HL-60 (cell line): ENCODE data around the gene ABHD17A.

Source experiments
- DNase-seq, 2 experiments: peaks; one replicate each; pipeline ENCODE4 v3.0.0-alpha.2; 2010 to 2020; ENCODE audit warnings: low read depth in 1 of 2, low spot score in 1 of 2
- H3K27ac ChIP-seq: fragments of 250-450 bp; sonication (Bioruptor Pico); replicated peaks from 2 replicates; pipeline ENCODE4 v1.5.1; 2020; ENCODE audit warnings: mild to moderate bottlenecking, moderate library complexity
- H3K27me3 ChIP-seq: fragments of 250-450 bp; sonication (Bioruptor Pico); 2 replicates; pipeline ENCODE4 v1.5.1; 2021; ENCODE audit warnings: mild to moderate bottlenecking, moderate library complexity; ENCODE audit not compliant: insufficient read depth, poor library complexity, severe bottlenecking
- H3K4me3 ChIP-seq: replicated peaks from 2 replicates; pipeline ENCODE4 v1.5.1; 2011; ENCODE audit warnings: mild to moderate bottlenecking, control low read depth, low read length; ENCODE audit not compliant: insufficient read depth
- CTCF ChIP-seq: IDR thresholded peaks from one replicate; pipeline ENCODE4 v1.5.1; 2011; ENCODE audit warnings: low read length, control low read depth, inconsistent platforms; ENCODE audit not compliant: insufficient read depth
- GABPA ChIP-seq: IDR thresholded peaks from 2 replicates; pipeline ENCODE4 v1.6.1; 2012; ENCODE audit warnings: low read depth
- POLR2AphosphoS5 ChIP-seq: IDR thresholded peaks from 2 replicates; pipeline ENCODE4 v1.6.1; 2012; ENCODE audit warnings: low read depth
- REST ChIP-seq: IDR thresholded peaks from 2 replicates; pipeline ENCODE4 v1.6.1; 2012; ENCODE audit warnings: low read depth; ENCODE audit not compliant: insufficient replicate concordance
- SPI1 ChIP-seq: IDR thresholded peaks from 2 replicates; pipeline ENCODE4 v1.6.1; 2012; ENCODE audit warnings: low read depth, mild to moderate bottlenecking, borderline replicate concordance

Gene ABHD17A

GRCh38 chr19:1921326-1921725, 36.0 kb upstream of the ABHD17A start:
- TF ChIP-seq CTCF (no peak), POLR2AphosphoS5 (no peak), SPI1 (no peak), REST (no peak), GABPA (no peak)
- Histone ChIP-seq H3K27me3 (no peaks in the 10 kb centered on the region), H3K4me3 (no peak overlapping the region), H3K27ac (no peak overlapping the region)
- DNase-seq = no peak

GRCh38 chr19:1920644-1921043, 35.3 kb upstream of the ABHD17A start:
- Histone ChIP-seq H3K27me3 (no peaks in the 10 kb centered on the region), H3K4me3 (no peak overlapping the region), H3K27ac (no peak overlapping the region)
- TF ChIP-seq CTCF (no peak), POLR2AphosphoS5 (no peak), GABPA (no peak), SPI1 (no peak), REST (no peak)
- DNase-seq = no peak

GRCh38 chr19:1918975-1919374, 33.7 kb upstream of the ABHD17A start:
- H3K27ac ChIP-seq = no peak overlapping the region
- H3K27me3 ChIP-seq = no peaks in the 10 kb centered on the region
- no peak for DNase-seq
- TF ChIP-seq REST (no peak), SPI1 (no peak), CTCF (no peak), POLR2AphosphoS5 (no peak), GABPA (no peak)
- H3K4me3 ChIP-seq = no peak overlapping the region
